B cell (primary cell): ENCODE data around the gene PDGFRA. TPM values are rescaled to one million over a fixed set of nuclear protein-coding genes. Genes with fewer than 3 reads are reported as not detected.

Experiments used
- ATAC-seq: fragments of 200-7000 bp; cut with Tn5 transposase; one replicate; pipeline ENCODE4 v1.10.0; 2021; ENCODE audit warnings: low read depth, mild to moderate bottlenecking, moderate number of reproducible peaks, moderate library complexity
- CTCF ChIA-PET: fragments of 350-600 bp; sonication (Branson Sonifier 250); formaldehyde crosslinking; loops from one replicate; lab custom pipeline; 2021; ENCODE audit warnings: antibody characterized with exemption, inconsistent platforms; lab: Charles Lee
- POLR2A ChIA-PET: fragments of 350-600 bp; sonication (Branson Sonifier 250); formaldehyde crosslinking; loops from one replicate; lab custom pipeline; 2021; ENCODE audit warnings: antibody characterized with exemption; lab: Charles Lee
- DNase-seq: peaks from one replicate; pipeline ENCODE4 v3.0.0; 2013
- H2AFZ ChIP-seq: 2 replicates; pipeline ENCODE4 v1.6.1; 2012; ENCODE audit warnings: mild to moderate bottlenecking, low read depth, low read length; ENCODE audit not compliant: insufficient read depth, poor library complexity, severe bottlenecking
- H3K27ac ChIP-seq, 2 donors: 1 replicate in 1 of 2; 2 replicates in 1 of 2; pipeline ENCODE4 v1.5.1; 2012 to 2013; ENCODE audit warnings: low read length in 2 of 2, mild to moderate bottlenecking in 2 of 2, moderate library complexity in 1 of 2
- H3K27me3 ChIP-seq, 4 experiments: fragments of 200-600 bp in 1 of 4; sonication (generic) in 1 of 4; replicated peaks in 1 of 4; 1 replicate in 2 of 4; 2 replicates in 2 of 4; pipeline versions ENCODE4 v1.6.1 to v1.7.0; 2013 to 2016; ENCODE audit warnings: low read length in 3 of 4, mild to moderate bottlenecking in 2 of 4, mixed read lengths in 1 of 4, moderate library complexity in 1 of 4; ENCODE audit not compliant: insufficient read depth in 4 of 4, control insufficient read depth in 3 of 4; ENCODE audit errors: control extremely low read depth in 1 of 4
- H3K36me3 ChIP-seq, 2 experiments: replicated peaks in 1 of 2; 1 replicate in 1 of 2; 2 replicates in 1 of 2; pipeline versions ENCODE4 v1.6.1 to v1.7.1; 2013; ENCODE audit warnings: low read length in 1 of 2; ENCODE audit not compliant: insufficient read depth in 2 of 2, control insufficient read depth in 1 of 2; ENCODE audit errors: control extremely low read depth in 1 of 2, extremely low read depth in 1 of 2
- H3K4me1 ChIP-seq, 2 donors: fragments of 200-600 bp in 1 of 2; sonication (generic) in 1 of 2; 1 replicate in 1 of 2; 2 replicates in 1 of 2; pipeline versions ENCODE4 v1.5.1 to v1.6.1; 2013 to 2017; ENCODE audit warnings: low read length in 2 of 2; ENCODE audit not compliant: control insufficient read depth in 2 of 2, insufficient read depth in 2 of 2
- H3K4me2 ChIP-seq: replicated peaks from 2 replicates; pipeline ENCODE3; 2012; ENCODE audit warnings: mild to moderate bottlenecking, low read depth, low read length; ENCODE audit not compliant: poor library complexity, severe bottlenecking
- H3K4me3 ChIP-seq, 5 experiments: fragments of 200-600 bp in 1 of 5; sonication (generic) in 1 of 5; 1 replicate in 3 of 5; 2 replicates in 2 of 5; pipeline versions ENCODE4 v1.5.1 to v1.7.0; 2011 to 2016; ENCODE audit warnings: low read length in 4 of 5, mild to moderate bottlenecking in 4 of 5, low read depth in 2 of 5, control low read depth in 1 of 5, moderate library complexity in 1 of 5; ENCODE audit not compliant: insufficient read depth in 1 of 5; ENCODE audit errors: control extremely low read depth in 1 of 5, extremely low read depth in 1 of 5
- H3K79me2 ChIP-seq: fragments of 200-600 bp; sonication (generic); one replicate; pipeline ENCODE4 v1.6.0; 2016; ENCODE audit warnings: low read length; ENCODE audit not compliant: control insufficient read depth, insufficient read depth
- H3K9ac ChIP-seq: fragments of 200-600 bp; sonication (generic); 2 replicates; pipeline ENCODE4 v1.6.1; 2017; ENCODE audit warnings: mild to moderate bottlenecking, low read length, moderate library complexity
- H3K9me3 ChIP-seq, 3 donors: one replicate each; pipeline versions ENCODE4 v1.6.1 to v1.7.1; 2013; ENCODE audit warnings: low read length in 2 of 3; ENCODE audit not compliant: control insufficient read depth in 2 of 3, insufficient read depth in 1 of 3; ENCODE audit errors: control extremely low read depth in 1 of 3
- H4K20me1 ChIP-seq: 2 replicates; pipeline ENCODE4 v1.6.0; 2012; ENCODE audit warnings: mild to moderate bottlenecking, low read length; ENCODE audit not compliant: insufficient read depth, control insufficient read depth, poor library complexity, severe bottlenecking
- H3K27ac Mint-ChIP-seq: one replicate; pipeline ENCODE4 v1.8.0; 2021; ENCODE audit warnings: mixed read lengths
- H3K27me3 Mint-ChIP-seq: one replicate; pipeline ENCODE4 v1.8.0; 2021; ENCODE audit warnings: mixed read lengths
- H3K4me1 Mint-ChIP-seq: one replicate; pipeline ENCODE4 v1.8.0; 2021; ENCODE audit warnings: mixed read lengths
- H3K4me3 Mint-ChIP-seq: one replicate; pipeline ENCODE4 v1.8.0; 2021; ENCODE audit warnings: mixed read lengths
- H3K9me3 Mint-ChIP-seq: one replicate; pipeline ENCODE4 v1.8.0; 2022; ENCODE audit warnings: mixed read lengths; ENCODE audit not compliant: insufficient read depth
- CTCF ChIP-seq: fragments of 200-600 bp; IDR thresholded peaks from one replicate; pipeline ENCODE4 v1.8.0; 2022; ENCODE audit warnings: antibody characterized with exemption, mild to moderate bottlenecking
- EZH2 ChIP-seq: IDR thresholded peaks from 2 replicates; pipeline ENCODE4 v1.6.1; 2012; ENCODE audit warnings: borderline replicate concordance, low read depth, mild to moderate bottlenecking, moderate library complexity, low read length; ENCODE audit not compliant: insufficient read depth, poor library complexity, severe bottlenecking
- WGBS: methylation state at CpG from one replicate; pipeline ENCODE4 v1.1.5; 2013; ENCODE audit warnings: missing lambda C conversion rate; ENCODE audit not compliant: insufficient coverage; 5-methylcytosine and 5-hydroxymethylcytosine counted together
- intact Hi-C: fragments of 100-400 bp; cut with micrococcal nuclease; formaldehyde crosslinking; loops from one replicate; pipeline ENCODE4 v1.10.0; 2022
- polyA plus RNA-seq: library from polyadenylated mRNA; depleted of rRNA; stranded (reverse); fragments of >200 nt; gene quantifications from 2 replicates; pipeline ENCODE4 v1.2.3, GENCODE V29; 2012
- total RNA-seq, 2 donors: library from RNA; stranded (reverse); fragments of 120-200 nt in 1 of 2; gene quantifications; 1 replicate in 1 of 2; 2 replicates in 1 of 2; pipeline versions ENCODE4 v1.2.3 to v1.2.4, GENCODE V29; 2013 to 2022

Gene PDGFRA
- total and polyA plus RNA-seq, 2 donors (not counting 1 experiment from before 2014, with no cell fraction given) = not detected

DNA sequence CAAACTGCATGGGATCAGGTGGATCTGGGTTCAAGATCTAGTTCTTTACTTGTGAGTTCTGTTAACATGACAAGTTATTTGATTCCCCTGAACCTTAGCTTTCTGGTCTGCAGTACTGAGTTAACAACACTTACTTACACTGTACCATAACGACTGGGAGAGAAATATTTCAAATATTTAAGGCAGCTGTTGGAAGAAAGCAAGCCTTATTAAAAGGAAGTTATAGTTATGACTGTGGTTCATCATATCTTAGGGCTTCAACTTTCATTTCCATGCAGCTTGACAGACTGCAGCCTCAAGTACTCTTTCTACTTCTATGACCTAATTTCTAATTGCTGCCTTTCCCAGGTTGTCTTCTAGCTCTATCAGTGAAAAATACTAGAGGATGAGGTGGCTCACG is 40.0 kb upstream of the PDGFRA start:
- Histone ChIP-seq H3K4me3 (no peak overlapping the region), H3K4me1 (no peaks in the 10 kb centered on the region), H3K9me3 (peaks cover 0 to 8% (median 0%) of the 10 kb centered on the region in 3 donors), H4K20me1 (no peaks in the 10 kb centered on the region), H3K36me3 (no peaks in the 10 kb centered on the region), H3K79me2 (no peaks in the 10 kb centered on the region), H2AFZ (no peak overlapping the region), H3K4me2 (no peak overlapping the region), H3K27me3 (no peaks in the 10 kb centered on the region), H3K9ac (no peak overlapping the region), H3K27ac (no peak overlapping the region)
- no peaks in the 10 kb centered on the region for H3K9me3 Mint-ChIP-seq
- ChIA-PET POLR2A (no interaction called here), CTCF (interaction anchor here (1.1 kb wide), 1 partner anchor 45 kb away, joined by 3 read pairs; no protein-coding TSS in a partner anchor)
- no peak for DNase-seq
- no peak for ATAC-seq
- H3K27ac Mint-ChIP-seq = no peak overlapping the region
- no peak for TF ChIP-seq EZH2
- TF ChIP-seq CTCF = no peak
- H3K4me3 Mint-ChIP-seq = no peak overlapping the region
- peaks cover 4% of the 10 kb centered on the region for H3K4me1 Mint-ChIP-seq
- WGBS = no CpG with 5 or more reads among the region's 2 CpGs
- intact Hi-C loops = no loop called here
- peaks cover 3% of the 10 kb centered on the region for H3K27me3 Mint-ChIP-seq

DNA sequence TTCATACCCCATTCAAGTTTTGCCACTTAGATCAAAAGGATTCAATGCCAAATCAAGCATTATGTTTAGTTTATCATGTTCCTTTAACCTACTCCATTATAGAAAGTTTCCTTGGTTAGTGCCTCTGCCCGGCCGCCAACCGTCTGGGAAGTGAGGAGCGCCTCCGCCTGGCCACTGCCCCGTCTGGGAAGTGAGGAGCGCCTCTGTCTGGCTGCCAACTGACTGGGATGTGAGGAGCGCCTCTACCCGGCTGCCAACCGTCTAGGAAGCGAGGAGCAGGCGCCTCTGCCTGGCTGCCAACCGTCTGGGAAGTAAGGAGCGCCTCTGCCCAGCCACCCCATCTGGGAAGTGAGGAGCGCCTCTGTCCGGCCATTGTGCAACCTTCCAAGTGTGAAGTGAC is 36.3 kb upstream of the PDGFRA start:
- H3K4me3 Mint-ChIP-seq = no peak overlapping the region
- whole genome bisulfite sequencing = 93% methylated on average over 14 of the region's 16 CpGs
- ATAC-seq (no peak), DNase-seq (no peak)
- H3K36me3 ChIP-seq = no peaks in the 10 kb centered on the region
- H3K4me1 Mint-ChIP-seq = no peaks in the 10 kb centered on the region
- H3K4me1 ChIP-seq = no peaks in the 10 kb centered on the region
- ChIA-PET CTCF (no interaction called here), POLR2A (no interaction called here)
- intact Hi-C loops = no loop called here
- H3K79me2 ChIP-seq = no peaks in the 10 kb centered on the region
- no peak overlapping the region for H2AFZ ChIP-seq
- no peak overlapping the region for H3K4me2 ChIP-seq
- H3K9ac ChIP-seq = no peak overlapping the region
- no peaks in the 10 kb centered on the region for H3K27me3 Mint-ChIP-seq
- peaks cover 0 to 8% (median 0%) of the 10 kb centered on the region in 3 donors for H3K9me3 ChIP-seq
- H3K9me3 Mint-ChIP-seq = no peaks in the 10 kb centered on the region
- no peak overlapping the region for H3K27ac Mint-ChIP-seq
- H3K4me3 ChIP-seq = no peak overlapping the region
- H4K20me1 ChIP-seq = no peaks in the 10 kb centered on the region
- TF ChIP-seq CTCF (no peak), EZH2 (no peak)
- no peaks in the 10 kb centered on the region for H3K27me3 ChIP-seq
- no peak overlapping the region for H3K27ac ChIP-seq
